Left ventricle myocardium inferior (tissue), 1 donor: ENCODE measurements around the gene NCKAP5. TPM values are rescaled to one million over a fixed set of nuclear protein-coding genes. Genes with fewer than 3 reads are reported as not detected.
A peak's percentile ranks its signal among the peaks of the same experiment; 100 is the strongest.

Experiments used
- DNase-seq: peaks from one replicate; pipeline ENCODE4 v3.0.0-alpha.2; 2020
- H3K27ac ChIP-seq: fragments of 200-600 bp; replicated peaks from 2 replicates; pipeline ENCODE4 v1.8.0; 2021
- H3K27me3 ChIP-seq: fragments of 200-600 bp; 2 replicates; pipeline ENCODE4 v1.8.0; 2021; ENCODE audit warnings: low read depth
- H3K36me3 ChIP-seq: fragments of 200-600 bp; 2 replicates; pipeline ENCODE4 v1.8.0; 2021
- H3K4me1 ChIP-seq: fragments of 200-600 bp; 2 replicates; pipeline ENCODE4 v1.8.0; 2021
- H3K4me3 ChIP-seq: fragments of 200-600 bp; 2 replicates; pipeline ENCODE4 v1.8.0; 2021; ENCODE audit warnings: mild to moderate bottlenecking, moderate library complexity
- H3K9me3 ChIP-seq: fragments of 200-600 bp; replicated peaks from 2 replicates; pipeline ENCODE4 v1.8.0; 2021
- CTCF ChIP-seq: fragments of 200-600 bp; IDR thresholded peaks from 2 replicates; pipeline ENCODE4 v1.8.0; 2021; ENCODE audit warnings: antibody characterized with exemption, mild to moderate bottlenecking, borderline replicate concordance
- intact Hi-C: fragments of 100-400 bp; cut with micrococcal nuclease; formaldehyde crosslinking; loops from one replicate; pipeline ENCODE4 v1.11.0; 2022
- total RNA-seq: library from RNA; stranded (reverse); fragmentation: NEBNext Ultra II Directional; extraction: Animal tissue kit (Norgen Biotek cat#: 25700); gene quantifications from one replicate; pipeline ENCODE4 v1.2.1, GENCODE V29; 2021
- donor health status: DM: no; HTN: yes; CAD: no; lungs with severe emphysema.

Gene NCKAP5
- total RNA-seq, 1 donor from 2014 or later, result 6.0 TPM

- H3K27me3 ChIP-seq, result no peaks in the 10 kb centered on the region
- H3K9me3 ChIP-seq, result no peaks in the 10 kb centered on the region
- TF ChIP-seq CTCF, result no peak
- H3K4me3 ChIP-seq, result no peak overlapping the region
- no peaks in the 10 kb centered on the region for H3K36me3 ChIP-seq
- H3K27ac ChIP-seq, result no peak overlapping the region
- peaks cover 2% of the 10 kb centered on the region for H3K4me1 ChIP-seq
- no peak for DNase-seq
- intact Hi-C loops, result no loop called here
Observed at GRCh38 chr2:133512121-133512520, 56.1 kb downstream of the NCKAP5 start.

GRCh38 chr2:133511679-133512078 lies 56.6 kb downstream of the NCKAP5 start:
- peaks cover 6% of the 10 kb centered on the region for H3K4me1 ChIP-seq
- no peak overlapping the region for H3K4me3 ChIP-seq
- no peaks in the 10 kb centered on the region for H3K36me3 ChIP-seq
- no peaks in the 10 kb centered on the region for H3K9me3 ChIP-seq
- no peaks in the 10 kb centered on the region for H3K27me3 ChIP-seq
- TF ChIP-seq CTCF, result no peak
- DNase-seq, result no peak
- no peak overlapping the region for H3K27ac ChIP-seq
- intact Hi-C loops, result no loop called here

GRCh38 chr2:133509777-133510176 lies 58.5 kb downstream of the NCKAP5 start:
- Histone ChIP-seq H3K4me1 (peaks cover 11% of the 10 kb centered on the region), H3K9me3 (no peaks in the 10 kb centered on the region), H3K27me3 (no peaks in the 10 kb centered on the region), H3K27ac (no peak overlapping the region), H3K4me3 (no peak overlapping the region), H3K36me3 (no peaks in the 10 kb centered on the region)
- intact Hi-C loops, result no loop called here
- TF ChIP-seq CTCF, result no peak
- no peak for DNase-seq

- no peak overlapping the region for H3K4me3 ChIP-seq
- H3K4me1 ChIP-seq, result peaks cover 19% of the 10 kb centered on the region
- intact Hi-C loops, result no loop called here
- no peaks in the 10 kb centered on the region for H3K9me3 ChIP-seq
- H3K27me3 ChIP-seq, result no peaks in the 10 kb centered on the region
- H3K36me3 ChIP-seq, result no peaks in the 10 kb centered on the region
- H3K27ac ChIP-seq, result no peak overlapping the region
- DNase-seq, result no peak
- no peak for TF ChIP-seq CTCF
Observed at GRCh38 chr2:133508546-133509165, 59.6 kb downstream of the NCKAP5 start.

- DNase-seq, result peak; percentile 19
- Histone ChIP-seq H3K9me3 (no peaks in the 10 kb centered on the region), H3K27ac (no peak overlapping the region), H3K4me1 (peaks cover 23% of the 10 kb centered on the region), H3K36me3 (no peaks in the 10 kb centered on the region), H3K27me3 (no peaks in the 10 kb centered on the region), H3K4me3 (no peak overlapping the region)
- intact Hi-C loops, result no loop called here
- TF ChIP-seq CTCF, result no peak
Observed at GRCh38 chr2:133506996-133507395, 61.3 kb downstream of the NCKAP5 start.
